Measurements from ENCODE around the gene TMEM151B.
"Not testable (repeated sequence)": the region's sequence is repeated elsewhere in the genome, so short reads cannot be mapped to it uniquely, and the experiment has no call there.

Gene TMEM151B

GRCh38 chr6:44269921-44270525 lies at the start of gene TMEM151B:
Gene TMEM151B (plus strand): TSS chr6:44270450. CDS start chr6:44270743, 293 bp downstream.
- DNase-seq (ENCODE audit: low read depth in 2 of 2, low spot score in 1 of 2): no peak

- DNase-seq (ENCODE audit: low read depth in 2 of 2, low spot score in 1 of 2): no peak
Measured at GRCh38 chr6:44220913-44221290, 49.3 kb upstream of the TMEM151B start.

- peak; percentile 38 to 53 for DNase-seq (ENCODE audit: low read depth in 2 of 2, low spot score in 1 of 2)
Measured at GRCh38 chr6:44221291-44221960, 48.8 kb upstream of the TMEM151B start.

GRCh38 chr6:44221961-44222335 lies 48.3 kb upstream of the TMEM151B start:
- DNase-seq (ENCODE audit: low read depth in 2 of 2, low spot score in 1 of 2): no peak

- DNase-seq (ENCODE audit: low read depth in 2 of 2, low spot score in 1 of 2): no peak
Measured at GRCh38 chr6:44222486-44223318, 47.5 kb upstream of the TMEM151B start.

- peak; percentile 56 to 66 for DNase-seq (ENCODE audit: low read depth in 2 of 2, low spot score in 1 of 2)
Measured at GRCh38 chr6:44223319-44224028, 46.8 kb upstream of the TMEM151B start, which contains the start of gene SLC29A1. Gene SLC29A1 (plus strand): TSS chr6:44223595. CDS start chr6:44227314, 3,719 bp downstream.

- DNase-seq (ENCODE audit: low read depth in 2 of 2, low spot score in 1 of 2): no peak
Measured at GRCh38 chr6:44224029-44224964, 46.0 kb upstream of the TMEM151B start.

GRCh38 chr6:44224965-44225305 lies 45.3 kb upstream of the TMEM151B start:
- DNase-seq (ENCODE audit: low read depth in 2 of 2, low spot score in 1 of 2): no peak

- no peak for DNase-seq (ENCODE audit: low read depth in 2 of 2, low spot score in 1 of 2)
Measured at GRCh38 chr6:44225579-44226325, 44.5 kb upstream of the TMEM151B start.

GRCh38 chr6:44226368-44227147 lies 43.7 kb upstream of the TMEM151B start:
- no peak for DNase-seq (ENCODE audit: low read depth in 2 of 2, low spot score in 1 of 2)

- no peak for DNase-seq (ENCODE audit: low read depth in 2 of 2, low spot score in 1 of 2)
Measured at GRCh38 chr6:44227148-44227793, 43.0 kb upstream of the TMEM151B start.

GRCh38 chr6:44228031-44228430 lies 42.2 kb upstream of the TMEM151B start:
- DNase-seq (ENCODE audit: low read depth in 2 of 2, low spot score in 1 of 2): no peak

- DNase-seq (ENCODE audit: low read depth in 2 of 2, low spot score in 1 of 2): no peak
Measured at GRCh38 chr6:44228433-44228832, 41.8 kb upstream of the TMEM151B start.

- no peak for DNase-seq (ENCODE audit: low read depth in 2 of 2, low spot score in 1 of 2)
Measured at GRCh38 chr6:44228836-44229235, 41.4 kb upstream of the TMEM151B start.

GRCh38 chr6:44229376-44230033 lies 40.7 kb upstream of the TMEM151B start:
- no peak for DNase-seq (ENCODE audit: low read depth in 2 of 2, low spot score in 1 of 2)

- DNase-seq (ENCODE audit: low read depth in 2 of 2, low spot score in 1 of 2): no peak
Measured at GRCh38 chr6:44230034-44230675, 40.1 kb upstream of the TMEM151B start.

- DNase-seq (ENCODE audit: low read depth in 2 of 2, low spot score in 1 of 2): not testable (repeated sequence)
Measured at GRCh38 chr6:44231426-44231825, 38.8 kb upstream of the TMEM151B start.

All from stimulated activated CD8-positive, alpha-beta memory T cell treated with anti-CD3 and anti-CD28 coated beads, Interleukin-4, amount 100 ng/mL, for 1 hour (primary cell).